Measurements from ENCODE around the gene RSPH6A.

DNA sequence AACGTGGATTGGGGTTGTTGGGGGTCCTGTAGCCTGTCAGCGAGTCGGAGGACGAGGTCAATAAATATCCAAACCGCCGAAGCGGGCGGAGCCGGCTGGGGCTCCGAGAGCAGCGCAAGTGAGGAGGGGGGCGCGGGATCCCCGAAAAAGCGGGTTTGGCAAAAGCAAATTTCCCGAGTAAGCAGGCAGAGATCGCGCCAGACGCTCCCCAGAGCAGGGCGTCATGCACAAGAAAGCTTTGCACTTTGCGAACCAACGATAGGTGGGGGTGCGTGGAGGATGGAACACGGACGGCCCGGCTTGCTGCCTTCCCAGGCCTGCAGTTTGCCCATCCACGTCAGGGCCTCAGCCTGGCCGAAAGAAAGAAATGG lies 45.3 kb downstream of the RSPH6A start:
- no peak for TF ChIP-seq CTCF (IDR thresholded peaks at IDR 0.05)
- no peak for TF ChIP-seq POLR2A (IDR thresholded peaks at IDR 0.05)
